Measurements from ENCODE around the gene APOOL. TPM values are rescaled to one million over a fixed set of nuclear protein-coding genes. Genes with fewer than 3 reads are reported as not detected.

APOOL gene
- total RNA-seq, 1 experiment from 2014 or later: 15.4 TPM

DNA sequence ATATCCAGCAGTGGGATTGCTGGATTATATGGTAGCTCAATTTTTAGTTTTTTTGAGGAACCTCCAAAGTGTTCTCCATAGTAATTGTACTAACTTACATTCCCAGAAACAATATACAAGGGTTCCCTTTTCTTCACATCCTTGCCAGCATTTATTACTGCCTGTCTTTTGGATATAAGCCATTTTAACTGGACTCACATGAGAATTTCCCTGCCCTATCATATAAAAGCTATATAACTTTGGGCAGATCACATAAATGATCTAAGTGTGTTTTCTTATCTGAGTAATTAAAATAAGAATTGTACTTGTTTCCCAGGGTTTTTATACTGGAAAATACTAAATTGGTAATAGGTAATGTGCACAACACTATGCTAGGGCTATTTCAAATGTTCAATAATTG is 25.4 kb downstream of the APOOL start:
- no peak for TF ChIP-seq EZH2phosphoT487 (IDR thresholded peaks at IDR 0.05; ENCODE audit: borderline replicate concordance, low read length)
- no peak for TF ChIP-seq EZH2 (IDR thresholded peaks at IDR 0.05; ENCODE audit: low read length, unreplicated experiment)
- TF ChIP-seq, protein P1, sequence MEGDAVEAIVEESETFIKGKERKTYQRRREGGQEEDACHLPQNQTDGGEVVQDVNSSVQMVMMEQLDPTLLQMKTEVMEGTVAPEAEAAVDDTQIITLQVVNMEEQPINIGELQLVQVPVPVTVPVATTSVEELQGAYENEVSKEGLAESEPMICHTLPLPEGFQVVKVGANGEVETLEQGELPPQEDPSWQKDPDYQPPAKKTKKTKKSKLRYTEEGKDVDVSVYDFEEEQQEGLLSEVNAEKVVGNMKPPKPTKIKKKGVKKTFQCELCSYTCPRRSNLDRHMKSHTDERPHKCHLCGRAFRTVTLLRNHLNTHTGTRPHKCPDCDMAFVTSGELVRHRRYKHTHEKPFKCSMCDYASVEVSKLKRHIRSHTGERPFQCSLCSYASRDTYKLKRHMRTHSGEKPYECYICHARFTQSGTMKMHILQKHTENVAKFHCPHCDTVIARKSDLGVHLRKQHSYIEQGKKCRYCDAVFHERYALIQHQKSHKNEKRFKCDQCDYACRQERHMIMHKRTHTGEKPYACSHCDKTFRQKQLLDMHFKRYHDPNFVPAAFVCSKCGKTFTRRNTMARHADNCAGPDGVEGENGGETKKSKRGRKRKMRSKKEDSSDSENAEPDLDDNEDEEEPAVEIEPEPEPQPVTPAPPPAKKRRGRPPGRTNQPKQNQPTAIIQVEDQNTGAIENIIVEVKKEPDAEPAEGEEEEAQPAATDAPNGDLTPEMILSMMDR (conservative IDR thresholded peaks at IDR 0.05; ENCODE audit: low read depth, low read length): no peak
- H3K4me1 ChIP-seq (ENCODE audit: insufficient read depth, low read length): no peaks in the 10 kb centered on the region
- no peak overlapping the region for H2AFZ ChIP-seq (ENCODE audit: low read length)
- H3K9me2 ChIP-seq (replicated peaks; ENCODE audit: low read length): no peaks in the 10 kb centered on the region
- no peaks in the 10 kb centered on the region for H3K36me3 ChIP-seq (ENCODE audit: low read depth, low read length)
- POLR2A ChIA-PET (ENCODE audit: unreplicated experiment): no interaction called here
- no peak for ATAC-seq
- H3F3A ChIP-seq (ENCODE audit: low read length, unreplicated experiment): no peaks in the 10 kb centered on the region
- no TSS peak for BruUV-seq (replicated peaks)
- CTCF ChIA-PET: no interaction called here
- intact Hi-C loops (cut with micrococcal nuclease): no loop called here
- no peaks in the 10 kb centered on the region for H3K27me3 ChIP-seq (ENCODE audit: low read length)
- no peak overlapping the region for H3K27ac ChIP-seq (ENCODE audit: low read length)
- H3K4me2 ChIP-seq (ENCODE audit: low read length): no peak overlapping the region
- H3K79me2 ChIP-seq (ENCODE audit: low read length): no peaks in the 10 kb centered on the region
- no peak overlapping the region for H3K4me3 ChIP-seq (ENCODE audit: low read length)
- no peaks in the 10 kb centered on the region for H4K20me1 ChIP-seq (ENCODE audit: low read length)
- DNase-seq: no peak
- no peaks in the 10 kb centered on the region for H3K9me3 ChIP-seq (ENCODE audit: low read length)
- no peak overlapping the region for H3K9ac ChIP-seq (ENCODE audit: low read length)

DNA sequence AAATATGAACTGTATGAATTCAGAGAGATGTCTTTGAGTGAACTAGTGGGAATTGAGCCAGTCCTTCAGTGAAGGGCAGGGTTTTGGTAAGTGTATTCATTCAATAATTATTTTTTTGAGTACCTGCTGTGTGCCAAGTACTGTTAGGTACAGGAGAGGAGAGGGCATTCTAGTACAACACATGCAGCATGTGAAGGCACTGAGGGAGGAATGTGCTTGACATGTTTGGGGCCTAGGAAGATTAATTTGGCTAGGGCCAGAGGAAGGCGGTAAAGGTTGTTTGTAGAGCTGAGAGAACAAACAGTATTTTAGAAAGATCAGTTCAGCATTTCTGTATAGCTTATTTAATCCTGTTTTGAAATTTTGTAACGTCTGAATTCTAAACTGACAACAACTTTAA is 27.8 kb downstream of the APOOL start:
- no peak for TF ChIP-seq EZH2 (IDR thresholded peaks at IDR 0.05; ENCODE audit: low read length, unreplicated experiment)
- TF ChIP-seq EZH2phosphoT487 (IDR thresholded peaks at IDR 0.05; ENCODE audit: borderline replicate concordance, low read length): no peak
- TF ChIP-seq, protein P1 (conservative IDR thresholded peaks at IDR 0.05; ENCODE audit: low read depth, low read length): no peak
- intact Hi-C loops (cut with micrococcal nuclease): no loop called here
- ATAC-seq (no peak), DNase-seq (no peak)
- ChIA-PET POLR2A (ENCODE audit: unreplicated experiment) (no interaction called here), CTCF (no interaction called here)
- no peak overlapping the region for H3K27ac ChIP-seq (ENCODE audit: low read length)
- no peaks in the 10 kb centered on the region for H3F3A ChIP-seq (ENCODE audit: low read length, unreplicated experiment)
- H3K9me3 ChIP-seq (ENCODE audit: low read length): no peaks in the 10 kb centered on the region
- no peak overlapping the region for H3K9ac ChIP-seq (ENCODE audit: low read length)
- H3K4me2 ChIP-seq (ENCODE audit: low read length): no peak overlapping the region
- H3K4me3 ChIP-seq (ENCODE audit: low read length): no peak overlapping the region
- BruUV-seq (replicated peaks): no TSS peak
- no peaks in the 10 kb centered on the region for H3K36me3 ChIP-seq (ENCODE audit: low read depth, low read length)
- H2AFZ ChIP-seq (ENCODE audit: low read length): no peak overlapping the region
- H3K79me2 ChIP-seq (ENCODE audit: low read length): 0 out of 2 replicates have a peak, but pooled peaks cover 4% of the 10 kb centered on the region
- no peaks in the 10 kb centered on the region for H3K4me1 ChIP-seq (ENCODE audit: insufficient read depth, low read length)
- no peaks in the 10 kb centered on the region for H3K9me2 ChIP-seq (replicated peaks; ENCODE audit: low read length)
- no peaks in the 10 kb centered on the region for H3K27me3 ChIP-seq (ENCODE audit: low read length)
- H4K20me1 ChIP-seq (ENCODE audit: low read length): no peaks in the 10 kb centered on the region

DNA sequence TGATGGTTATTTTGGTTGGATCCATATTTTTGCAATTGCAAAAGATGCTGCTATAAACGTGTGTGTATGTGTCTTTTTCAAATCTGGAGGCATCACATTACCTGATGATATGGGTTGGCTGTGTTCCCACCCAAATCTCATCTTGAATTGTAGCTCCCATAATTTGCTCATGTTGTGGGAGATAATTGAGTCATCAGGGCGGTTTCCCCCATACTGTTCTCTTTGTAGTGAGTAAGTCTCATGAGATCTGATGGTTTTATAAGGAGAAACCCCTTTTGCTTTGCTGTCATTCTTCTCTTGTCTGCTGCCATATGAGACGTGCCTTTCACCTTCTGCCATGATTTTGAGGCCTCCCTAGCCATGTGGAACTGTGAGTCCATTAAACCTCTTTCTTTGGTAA is 33.4 kb downstream of the APOOL start:
- Histone ChIP-seq H3K4me2 (ENCODE audit: low read length) (no peak overlapping the region), H3K27me3 (ENCODE audit: low read length) (no peaks in the 10 kb centered on the region), H3K9me2 (replicated peaks; ENCODE audit: low read length) (no peaks in the 10 kb centered on the region), H2AFZ (ENCODE audit: low read length) (no peak overlapping the region), H3K27ac (ENCODE audit: low read length) (no peak overlapping the region), H3K79me2 (ENCODE audit: low read length) (peaks cover 48% of the 10 kb centered on the region), H3K36me3 (ENCODE audit: low read depth, low read length) (no peaks in the 10 kb centered on the region), H3K9ac (ENCODE audit: low read length) (no peak overlapping the region), H3F3A (ENCODE audit: low read length, unreplicated experiment) (no peaks in the 10 kb centered on the region), H4K20me1 (ENCODE audit: low read length) (no peaks in the 10 kb centered on the region), H3K9me3 (ENCODE audit: low read length) (no peaks in the 10 kb centered on the region), H3K4me1 (ENCODE audit: insufficient read depth, low read length) (no peaks in the 10 kb centered on the region), H3K4me3 (ENCODE audit: low read length) (no peak overlapping the region)
- ATAC-seq (no peak), DNase-seq (no peak)
- TF ChIP-seq EZH2phosphoT487 (IDR thresholded peaks at IDR 0.05; ENCODE audit: borderline replicate concordance, low read length) (no peak), EZH2 (IDR thresholded peaks at IDR 0.05; ENCODE audit: low read length, unreplicated experiment) (no peak)
- TF ChIP-seq, protein P1 (conservative IDR thresholded peaks at IDR 0.05; ENCODE audit: low read depth, low read length): no peak
- BruUV-seq (replicated peaks): no TSS peak
- ChIA-PET CTCF (no interaction called here), POLR2A (ENCODE audit: unreplicated experiment) (no interaction called here)
- intact Hi-C loops (cut with micrococcal nuclease): no loop called here

Data from PC-3 (cell line).